Measurements from ENCODE around the gene TBXAS1.

DNA sequence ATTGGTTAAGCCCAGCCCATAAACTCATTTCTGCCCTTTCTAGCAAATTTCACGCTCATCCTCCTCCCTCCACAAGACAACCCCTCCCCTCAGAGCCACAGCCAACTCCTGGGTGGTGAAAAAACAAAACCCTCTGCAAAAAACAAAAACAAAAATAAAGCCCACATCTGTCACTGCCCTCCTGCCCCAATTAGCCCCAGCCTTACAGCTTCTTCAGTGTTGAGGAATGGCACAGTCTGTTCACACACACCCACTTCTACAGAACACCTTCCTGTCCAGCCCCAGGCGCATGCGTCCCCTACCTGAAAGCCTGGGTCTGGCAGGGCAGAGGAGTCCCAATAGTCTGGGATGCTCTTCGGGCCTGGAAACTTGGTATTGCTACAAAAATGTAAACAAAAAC lies 199.2 kb downstream of the TBXAS1 start:
- no peak for TF ChIP-seq FOS (IDR thresholded peaks at IDR 0.05; ENCODE audit: borderline replicate concordance, insufficient read depth, low read length)
- no peak for TF ChIP-seq EZH2 (IDR thresholded peaks at IDR 0.05; ENCODE audit: borderline replicate concordance, low read depth, low read length, severe bottlenecking)
- no peak for TF ChIP-seq POLR2A (IDR thresholded peaks at IDR 0.05; ENCODE audit: low read depth, low read length)
